NCI-H1092 treated with DMSO at 0.1 percent for 48 hours (cell line): ENCODE data around the gene ZDHHC19.
"Not testable (repeated sequence)": the region's sequence is repeated elsewhere in the genome, so short reads cannot be mapped to it uniquely, and the experiment has no call there.

Experiments used
- DNase-seq: peaks from one replicate; lab custom pipeline; 2025; lab: John Stamatoyannopoulos, UW

Gene ZDHHC19, protein sequence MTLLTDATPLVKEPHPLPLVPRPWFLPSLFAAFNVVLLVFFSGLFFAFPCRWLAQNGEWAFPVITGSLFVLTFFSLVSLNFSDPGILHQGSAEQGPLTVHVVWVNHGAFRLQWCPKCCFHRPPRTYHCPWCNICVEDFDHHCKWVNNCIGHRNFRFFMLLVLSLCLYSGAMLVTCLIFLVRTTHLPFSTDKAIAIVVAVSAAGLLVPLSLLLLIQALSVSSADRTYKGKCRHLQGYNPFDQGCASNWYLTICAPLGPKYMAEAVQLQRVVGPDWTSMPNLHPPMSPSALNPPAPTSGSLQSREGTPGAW

DNA sequence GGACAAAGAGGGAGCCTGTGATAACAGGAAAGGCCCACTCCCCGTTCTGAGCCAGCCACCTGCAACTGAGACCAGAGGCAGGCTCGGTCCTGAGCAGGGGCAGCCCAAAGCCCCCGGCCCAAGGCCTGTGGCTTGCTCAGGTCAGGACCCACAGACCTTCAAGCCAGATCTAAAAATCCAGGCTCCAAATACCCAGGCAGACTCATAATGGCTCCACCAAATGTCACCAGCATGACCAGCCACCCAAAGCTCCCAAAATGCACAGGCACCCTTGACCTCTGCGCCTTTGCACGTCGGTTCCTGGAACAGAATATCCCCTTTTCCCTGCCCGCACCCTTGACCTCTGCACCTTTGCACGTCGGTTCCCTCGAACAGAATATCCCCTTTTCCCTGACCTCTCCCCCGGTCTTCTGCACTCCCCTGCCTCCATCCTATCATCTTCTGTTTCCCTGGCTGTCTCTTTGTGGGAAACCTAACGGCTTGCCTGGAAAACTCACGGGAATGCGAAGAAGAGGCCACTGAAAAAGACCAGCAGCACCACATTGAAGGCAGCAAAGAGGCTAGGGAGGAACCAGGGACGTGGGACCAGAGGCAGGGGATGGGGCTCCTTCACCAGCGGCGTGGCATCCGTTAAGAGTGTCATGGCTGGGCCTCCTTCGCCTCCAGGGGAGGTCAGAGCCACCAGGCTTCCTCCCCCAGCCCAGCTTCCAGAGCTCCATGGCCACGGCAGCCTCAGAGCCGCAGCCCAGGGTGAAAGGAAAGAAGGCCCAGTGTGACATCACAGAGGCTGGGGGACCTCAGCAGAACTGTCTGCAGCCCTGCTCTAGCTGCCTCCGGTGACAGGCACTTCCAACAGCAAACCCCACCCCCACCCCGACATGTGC, at the start of gene ZDHHC19:
Gene ZDHHC19, minus strand, starts transcription at position 728 of the 884 bp plus-strand sequence. Its CDS starts 85 bp downstream, at position 643.
- no peak for DNase-seq

DNA sequence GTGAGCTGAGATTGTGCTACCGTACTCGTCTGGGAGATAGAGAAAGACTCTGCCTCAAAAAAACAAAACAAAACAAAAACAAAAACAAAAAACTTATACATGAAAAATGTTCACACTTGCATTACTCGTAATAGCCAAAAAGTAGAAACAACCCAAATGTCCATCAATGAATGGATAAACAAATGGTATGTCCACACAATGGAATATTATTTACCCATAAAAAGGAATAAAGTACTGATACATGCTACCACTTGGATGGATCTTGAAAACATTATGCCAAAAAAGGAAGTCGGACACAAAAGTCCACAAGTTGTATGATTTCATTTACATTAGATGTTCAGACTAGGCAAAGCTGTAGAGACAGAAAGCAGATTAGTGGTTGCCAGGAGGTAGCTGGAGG, 49.6 kb upstream of the ZDHHC19 start:
- DNase-seq = no peak

DNA sequence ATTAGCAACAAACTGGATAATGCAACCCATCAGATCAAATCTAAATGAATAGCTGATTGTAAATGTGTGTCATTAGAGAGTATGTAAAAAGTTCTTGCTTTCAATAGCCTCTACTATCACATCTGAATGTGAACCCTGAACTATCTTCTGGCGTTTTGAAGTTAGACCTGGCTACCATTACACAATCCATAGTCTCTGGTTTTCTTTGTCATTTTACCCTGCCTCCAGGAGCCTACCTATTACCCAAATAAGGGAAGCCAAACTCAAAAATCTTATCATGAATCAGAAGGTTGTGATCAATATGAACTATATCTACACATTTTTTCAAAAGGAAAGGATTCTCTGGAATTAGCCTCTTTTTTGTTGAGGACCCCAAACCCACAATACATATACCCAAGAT, 44.6 kb upstream of the ZDHHC19 start:
- no peak for DNase-seq

DNA sequence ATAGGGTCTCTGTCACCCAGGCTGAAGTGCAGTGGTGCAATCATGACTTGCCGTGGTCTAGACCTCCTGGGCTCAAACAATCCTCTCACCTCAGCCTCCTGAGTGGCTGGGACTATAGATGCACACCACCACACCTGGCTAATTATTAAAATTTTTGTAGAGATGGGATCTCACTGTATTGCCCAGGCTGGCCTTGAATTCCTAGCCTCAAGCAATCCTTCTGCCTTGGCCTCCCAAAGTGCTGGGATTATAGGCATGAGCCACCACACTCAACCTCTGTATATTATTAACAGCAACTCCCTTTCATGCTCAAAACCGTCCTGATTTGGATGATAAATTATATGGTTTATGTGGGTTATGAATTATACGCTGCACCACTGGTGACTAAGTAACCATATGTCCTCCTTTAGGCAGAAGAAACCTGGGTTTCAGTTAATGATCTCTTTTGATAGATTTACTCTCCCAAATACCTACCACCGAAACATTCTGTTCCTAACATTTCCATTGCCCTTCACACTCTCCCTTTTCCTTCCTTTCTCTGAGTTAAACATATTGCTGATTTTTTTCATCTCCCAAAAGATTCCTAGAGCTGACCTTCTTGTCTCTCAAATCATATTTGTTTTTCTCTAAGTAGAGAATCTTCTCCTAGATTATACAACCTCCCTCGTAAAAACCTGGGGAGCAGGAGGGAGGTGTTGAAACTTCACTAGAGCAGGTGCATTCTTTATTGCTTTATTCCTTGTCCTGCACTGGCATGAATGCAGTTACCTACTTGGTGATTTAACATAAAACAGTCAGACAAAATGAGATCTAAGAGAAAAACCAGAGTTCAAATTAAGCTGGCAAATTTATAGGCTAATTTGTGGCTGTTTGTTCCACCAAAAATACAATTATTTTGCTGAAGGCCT, 43.4 kb upstream of the ZDHHC19 start:
- DNase-seq = no peak

DNA sequence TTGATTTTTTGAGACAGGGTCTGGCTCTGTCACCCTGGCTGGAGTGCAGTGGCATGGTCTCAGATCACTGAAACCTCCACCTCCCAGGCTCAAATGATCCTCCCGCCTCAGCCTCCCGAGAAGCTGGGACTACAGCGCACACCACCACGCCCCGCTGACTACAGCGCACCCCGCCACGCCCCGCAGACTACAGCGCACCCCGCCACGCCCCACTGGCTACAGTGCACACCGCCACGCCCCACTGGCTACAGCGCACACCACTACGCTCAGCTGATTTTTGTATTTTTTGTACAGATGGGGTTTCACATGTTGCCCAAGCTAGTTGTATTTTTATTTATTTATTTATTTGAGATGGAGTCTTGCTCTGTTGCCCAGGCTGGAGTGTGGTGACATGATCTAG, 40.7 kb upstream of the ZDHHC19 start:
- DNase-seq = no peak

DNA sequence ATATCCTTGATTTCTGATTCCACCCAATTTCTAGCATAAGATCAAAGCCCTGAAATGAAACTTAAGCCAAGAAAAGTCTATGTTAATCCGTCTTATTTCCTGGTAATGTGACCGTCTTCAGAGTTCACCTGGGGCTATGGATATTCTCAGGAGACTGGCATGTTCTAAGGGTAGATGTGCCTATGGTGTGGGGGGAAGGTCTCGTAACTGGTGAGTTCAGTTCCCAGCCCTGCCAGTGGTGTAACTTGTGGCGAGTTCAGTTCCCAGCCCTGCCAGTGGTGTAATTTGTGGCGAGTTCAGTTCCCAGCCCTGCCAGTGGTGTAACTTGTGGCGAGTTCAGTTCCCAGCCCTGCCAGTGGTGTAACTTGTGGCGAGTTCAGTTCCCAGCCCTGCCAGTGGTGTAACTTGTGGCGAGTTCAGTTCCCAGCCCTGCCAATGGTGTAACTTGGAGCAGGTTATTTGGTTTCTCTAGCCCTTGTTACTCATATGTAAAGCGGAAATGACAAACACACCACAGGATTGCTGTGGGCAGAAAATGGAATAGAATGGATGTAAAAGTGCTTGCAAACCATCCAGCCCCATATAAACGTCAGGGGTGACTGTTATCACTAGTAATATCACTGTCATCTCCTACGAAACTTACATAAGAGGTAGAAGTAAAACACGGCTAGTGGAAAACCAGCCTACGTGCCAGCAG, 35.6 kb upstream of the ZDHHC19 start:
- DNase-seq = no peak

DNA sequence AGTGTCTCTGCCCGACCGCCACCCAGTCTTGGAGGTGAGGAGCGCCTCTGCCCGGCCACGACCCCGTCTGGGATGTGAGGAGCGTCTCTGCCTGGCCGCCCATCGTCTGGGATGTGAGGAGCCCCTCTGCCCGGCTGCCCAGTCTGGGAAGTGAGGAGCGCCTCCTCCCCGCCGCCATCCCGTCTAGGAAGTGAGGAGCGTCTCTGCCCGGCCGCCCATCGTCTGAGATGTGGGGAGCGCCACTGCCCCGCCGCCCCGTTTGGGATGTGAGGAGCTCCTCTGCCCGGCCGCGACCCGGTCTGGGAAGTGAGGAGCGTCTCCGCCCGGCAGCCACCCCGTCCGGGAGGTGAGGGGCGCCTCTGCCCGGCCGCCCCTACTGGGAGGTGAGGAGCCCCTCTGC, 33.0 kb upstream of the ZDHHC19 start:
- not testable (repeated sequence) for DNase-seq

DNA sequence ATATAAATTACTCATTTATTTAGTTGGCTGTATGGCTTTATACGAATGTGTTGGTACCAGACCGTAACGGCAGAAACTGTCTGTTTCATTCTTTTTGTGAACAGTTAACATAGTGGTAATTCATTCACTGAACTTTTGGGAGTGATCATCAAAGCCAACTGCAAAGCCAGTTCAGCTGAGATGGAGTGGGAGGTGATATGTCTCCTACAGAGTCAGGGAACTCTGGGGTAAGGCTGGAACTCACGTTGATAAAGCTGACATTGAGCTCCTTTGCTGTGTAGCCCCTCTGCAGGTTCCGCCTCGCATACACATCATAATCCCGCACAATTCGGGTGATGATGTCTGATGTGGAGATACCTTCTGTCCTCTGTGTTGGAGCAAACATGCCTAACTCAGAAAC, 30.5 kb upstream of the ZDHHC19 start:
- DNase-seq = no peak

DNA sequence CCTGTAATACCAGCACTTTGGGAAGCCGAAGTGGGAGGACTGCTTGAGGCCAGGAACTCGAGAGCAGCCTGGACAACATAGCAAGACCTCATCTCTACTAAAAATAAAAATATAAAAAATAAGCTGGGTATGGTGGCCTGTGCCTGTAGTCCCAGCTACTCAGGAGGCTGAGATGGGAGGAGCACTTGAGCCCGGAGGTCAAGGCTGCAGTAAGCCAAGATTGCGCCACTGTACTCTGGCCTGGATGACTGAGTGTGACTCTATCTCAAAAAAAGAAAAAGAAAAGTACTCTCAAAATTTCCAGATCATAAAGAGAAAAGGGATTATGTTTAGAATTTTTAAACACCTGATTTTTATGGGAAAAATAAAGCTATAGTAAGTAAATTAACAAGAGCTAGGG, 29.2 kb upstream of the ZDHHC19 start:
- no peak for DNase-seq

DNA sequence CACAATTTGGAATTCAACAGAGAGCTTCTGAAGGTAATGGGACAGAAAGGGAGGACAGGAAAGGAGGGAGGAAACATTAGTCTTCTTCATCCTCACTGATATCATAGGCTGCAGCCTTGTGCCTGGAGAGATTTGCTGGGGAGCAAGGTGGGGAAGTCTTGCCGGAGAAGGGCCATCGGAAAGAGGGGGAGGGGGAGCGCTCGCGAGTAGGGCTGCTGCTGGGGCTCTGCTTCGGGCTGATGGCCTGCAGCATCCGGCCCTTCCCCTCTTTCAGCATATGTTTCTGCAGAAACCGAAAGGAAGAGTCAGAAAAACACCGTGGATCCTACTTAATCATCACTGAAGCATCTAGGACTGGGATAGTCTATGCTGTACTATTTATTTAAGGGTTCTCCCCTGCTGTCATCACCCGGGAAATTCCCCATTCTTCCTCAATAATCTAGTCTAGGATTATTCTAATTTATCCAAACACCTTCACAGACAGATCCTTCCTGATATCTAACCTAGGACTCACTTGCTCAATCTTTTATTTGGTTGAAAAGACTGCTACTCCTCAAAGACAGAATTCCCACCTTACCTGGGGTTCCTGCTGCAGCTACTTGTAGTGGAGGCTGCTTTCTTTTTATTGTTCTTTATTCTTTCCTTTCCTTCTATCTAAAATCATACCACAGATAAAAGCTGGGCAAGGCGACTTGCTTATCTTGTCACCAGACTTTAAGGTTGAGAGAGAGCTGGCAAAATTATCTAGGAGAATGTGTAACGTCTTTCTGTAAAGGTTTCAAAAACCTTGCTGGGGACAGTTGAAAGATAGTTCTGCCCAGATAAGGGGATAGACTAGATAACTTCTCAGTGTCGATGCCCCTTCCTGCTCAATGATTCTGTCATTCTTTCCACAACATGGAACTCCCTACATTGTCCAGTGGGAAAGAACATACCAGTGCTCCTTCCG, 27.7 kb upstream of the ZDHHC19 start:
- DNase-seq = no peak

DNA sequence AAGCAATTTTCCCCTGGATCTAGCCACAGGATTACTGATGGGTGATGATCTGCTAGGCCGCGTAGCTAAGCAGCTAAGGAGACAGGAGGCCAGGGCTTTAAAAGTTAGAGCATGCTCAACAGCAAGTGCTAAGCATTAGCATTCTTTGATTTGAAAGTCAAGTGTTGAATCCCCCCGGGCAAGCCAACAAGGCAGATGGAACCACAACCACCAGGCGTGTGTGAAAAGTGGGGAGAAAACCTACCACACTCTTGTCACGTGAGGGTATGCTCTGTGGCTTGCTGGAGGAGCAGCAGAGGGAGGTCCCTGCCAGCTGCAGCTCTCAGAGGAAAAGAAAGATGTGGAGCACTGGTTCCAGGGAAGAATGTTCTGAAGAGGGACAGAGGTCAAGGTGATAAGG, 26.0 kb upstream of the ZDHHC19 start:
- no peak for DNase-seq

DNA sequence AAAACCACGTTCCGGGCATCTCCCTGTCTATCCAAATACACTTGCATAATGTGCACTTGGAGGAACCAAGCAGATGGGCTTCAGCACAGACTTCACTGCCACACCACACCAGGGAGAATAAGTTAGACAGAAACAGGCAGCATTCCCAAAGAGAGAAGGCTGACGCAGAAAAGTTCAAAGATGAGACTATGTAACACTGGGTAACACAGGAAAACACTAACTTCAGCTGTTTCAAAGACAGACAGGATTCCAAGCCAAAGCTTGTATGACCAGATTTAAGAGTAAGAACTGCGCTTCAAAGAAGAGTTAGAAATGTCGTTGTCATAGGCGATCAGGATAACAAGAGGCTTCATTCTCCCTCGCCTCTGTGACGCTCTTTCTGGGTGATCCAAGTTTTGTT, 25.0 kb upstream of the ZDHHC19 start:
- DNase-seq = no peak

DNA sequence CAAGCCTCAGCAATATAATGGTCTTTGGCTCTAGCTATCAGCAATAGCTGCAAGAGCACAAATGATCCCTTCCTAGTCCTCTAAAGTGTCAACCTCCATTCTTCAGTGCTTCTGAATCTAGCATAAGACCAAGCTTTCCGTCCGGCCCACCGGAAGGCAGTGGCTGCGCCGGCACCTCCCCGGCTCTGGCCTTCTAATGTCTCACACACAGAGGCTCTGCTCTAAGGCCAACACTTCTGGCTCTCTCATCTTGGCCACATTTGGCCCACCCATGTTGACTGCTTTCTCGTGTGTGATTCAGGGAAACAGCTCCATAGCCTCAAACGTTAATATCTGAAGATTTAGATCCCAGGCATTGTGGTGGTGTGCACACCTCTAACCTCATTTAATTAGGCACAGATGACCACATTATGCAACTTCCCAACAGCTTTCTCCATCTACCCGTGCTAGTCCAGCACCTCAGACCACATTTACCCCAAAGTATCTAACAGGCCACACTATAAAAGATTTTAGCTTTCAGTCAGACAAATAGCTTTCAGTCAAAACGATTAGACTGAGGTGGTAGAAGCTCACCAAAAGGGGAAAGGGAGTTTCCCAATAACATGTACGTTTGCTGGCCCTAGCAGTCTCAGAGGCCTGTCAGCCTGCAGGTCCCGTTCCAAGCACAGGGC, 24.4 kb upstream of the ZDHHC19 start:
- DNase-seq = no peak

DNA sequence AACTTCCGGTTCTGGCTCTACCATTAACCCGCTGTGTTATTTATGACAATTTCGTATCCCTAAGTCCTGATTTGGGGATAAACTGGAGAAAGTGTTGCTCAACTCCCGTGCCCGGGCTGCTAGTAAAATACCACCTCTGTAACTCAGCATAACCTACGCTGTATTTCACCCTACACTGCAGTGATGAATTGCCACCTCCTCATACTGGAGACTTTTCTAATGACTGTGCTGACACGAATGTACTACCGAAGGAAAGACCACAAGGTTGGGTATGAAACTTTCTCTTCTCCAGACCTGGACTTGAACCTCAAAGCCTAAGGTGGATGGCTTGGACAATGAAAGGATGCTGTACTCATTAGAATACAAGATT, 21.7 kb upstream of the ZDHHC19 start:
- DNase-seq = no peak

DNA sequence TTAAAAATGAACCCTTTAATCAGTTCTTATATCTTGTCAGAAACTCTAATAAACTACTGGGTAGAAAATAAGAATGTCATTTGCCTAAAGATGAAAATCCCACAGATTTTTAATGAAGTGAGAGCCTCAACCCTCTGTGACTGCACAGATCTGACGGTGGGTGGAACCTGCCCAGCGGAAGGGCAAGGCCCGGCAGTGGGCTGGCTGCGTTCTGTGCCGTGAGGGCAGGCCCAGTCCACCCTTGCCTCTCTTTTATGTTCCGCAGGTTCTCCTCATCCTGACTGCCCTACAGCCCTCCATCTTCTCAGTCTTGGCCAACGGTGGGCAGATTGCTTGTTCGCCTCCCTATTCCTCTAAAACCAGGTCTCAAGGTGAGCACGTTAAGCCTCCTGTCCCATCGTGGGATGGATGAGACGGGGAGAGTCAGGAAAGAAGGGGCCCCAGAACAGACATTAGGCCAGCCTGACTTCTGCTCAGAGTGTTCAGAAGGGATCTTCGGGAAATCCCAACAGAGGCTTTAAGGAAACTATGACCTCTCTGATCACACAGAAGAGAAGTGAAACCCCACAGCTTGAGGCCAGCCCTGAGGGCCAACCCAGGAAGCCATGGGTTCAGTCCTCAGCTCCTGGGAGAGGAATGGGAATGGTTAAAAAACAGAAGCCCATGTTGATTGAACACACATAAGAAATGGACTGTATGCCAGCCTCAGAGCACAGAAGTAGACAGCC, 21.1 kb upstream of the ZDHHC19 start:
- no peak for DNase-seq

DNA sequence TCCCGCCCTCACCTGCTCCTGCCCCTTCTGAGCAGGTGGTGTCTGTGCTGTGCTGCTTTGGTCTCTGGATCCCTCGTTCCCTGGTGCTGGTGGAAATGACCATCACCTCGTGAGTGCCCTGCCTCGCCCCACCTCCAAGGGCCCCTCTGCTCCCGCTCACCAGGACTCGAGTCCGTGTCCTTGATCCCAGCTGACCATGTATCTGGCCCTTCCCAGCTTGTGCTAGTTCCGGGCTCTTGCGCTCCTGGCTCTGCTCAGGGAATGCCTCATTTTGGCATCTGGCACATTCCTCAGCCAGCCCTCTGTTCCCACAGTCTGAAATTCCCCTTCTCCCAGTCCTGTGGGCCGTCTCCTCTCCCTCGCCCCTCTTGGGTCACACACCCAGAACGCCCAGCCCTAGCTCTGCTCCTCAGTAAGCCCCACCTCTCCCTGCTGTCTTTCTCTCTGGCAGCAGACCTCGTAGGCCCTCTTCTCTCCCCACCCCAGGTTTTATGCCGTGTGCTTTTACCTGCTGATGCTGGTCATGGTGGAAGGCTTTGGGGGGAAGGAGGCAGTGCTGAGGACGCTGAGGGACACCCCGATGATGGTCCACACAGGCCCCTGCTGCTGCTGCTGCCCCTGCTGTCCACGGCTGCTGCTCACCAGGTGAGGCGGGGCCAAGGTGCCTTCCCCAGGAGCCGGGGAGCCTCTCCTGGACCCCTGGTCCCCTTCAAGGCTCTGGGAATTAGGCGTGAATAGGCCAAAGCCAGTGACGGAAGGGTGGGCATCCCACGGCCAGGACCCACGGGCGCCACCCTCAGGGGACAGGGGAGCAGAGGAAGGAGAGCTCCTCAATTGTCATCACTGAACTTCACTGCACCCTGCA, 16.7 kb upstream of the ZDHHC19 start:
- DNase-seq = no peak

DNA sequence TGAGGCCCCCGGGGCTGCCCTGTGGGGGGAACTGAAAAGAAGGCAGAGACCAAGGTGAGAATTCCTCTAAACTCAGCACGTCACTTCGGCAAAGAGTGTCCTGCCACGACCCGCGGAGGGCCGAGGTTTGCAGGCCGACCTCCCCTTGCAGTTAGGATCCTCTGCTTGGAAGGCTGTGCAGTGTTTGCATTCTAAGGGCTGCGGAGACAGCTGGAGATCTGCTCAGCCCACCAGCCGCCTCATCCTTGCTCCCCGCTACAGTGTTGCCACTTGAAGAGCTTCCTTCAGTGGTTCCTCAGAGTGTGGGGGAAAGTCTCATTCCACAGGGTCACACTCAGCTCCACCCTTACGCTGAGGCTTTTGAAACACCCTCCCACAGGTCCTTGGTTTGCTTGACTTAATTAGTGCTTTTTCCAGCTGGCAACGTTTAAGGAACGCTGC, 15.9 kb upstream of the ZDHHC19 start:
- DNase-seq = no peak

DNA sequence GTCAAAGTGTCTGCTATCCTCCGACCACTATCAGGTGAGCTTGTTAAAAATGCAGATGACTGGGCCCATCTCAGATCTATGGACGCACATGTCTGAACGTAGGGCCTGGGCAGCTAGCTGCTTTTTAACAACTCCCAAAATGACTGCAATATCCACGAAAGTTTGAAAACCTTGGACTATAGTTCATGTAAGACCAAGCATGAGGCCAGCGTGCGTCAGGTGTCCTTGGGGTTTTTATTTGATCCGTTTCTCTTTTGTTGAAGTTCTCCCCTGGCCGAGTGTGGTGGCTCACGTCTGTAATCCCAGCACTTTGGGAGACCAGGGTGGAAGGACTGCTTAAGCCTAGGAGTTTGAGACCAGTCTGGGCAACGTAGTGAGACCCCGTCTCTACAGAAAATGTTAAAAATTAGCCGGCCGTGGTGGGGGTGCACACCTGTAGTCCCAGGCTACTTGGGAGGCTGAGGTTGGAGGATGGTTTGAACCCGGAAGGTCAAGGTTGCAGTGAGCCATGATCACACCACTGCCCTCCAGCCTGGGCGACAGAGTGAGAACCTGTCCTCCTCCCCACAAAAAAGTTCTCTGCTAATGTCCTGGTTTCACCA, 14.7 kb upstream of the ZDHHC19 start:
- DNase-seq = no peak
